HG03469 (cell line): ENCODE results near the gene VDAC1.
"Not testable (repeated sequence)": the region's sequence is repeated elsewhere in the genome, so short reads cannot be mapped to it uniquely, and the experiment has no call there.

Experiments used
- ATAC-seq: cut with Tn5 transposase; IDR thresholded peaks from one replicate; pipeline ENCODE4 v1.9.1; 2021; ENCODE audit warnings: mild to moderate bottlenecking, moderate library complexity, moderate number of reproducible peaks; ENCODE audit not compliant: unreplicated experiment

Gene VDAC1

DNA sequence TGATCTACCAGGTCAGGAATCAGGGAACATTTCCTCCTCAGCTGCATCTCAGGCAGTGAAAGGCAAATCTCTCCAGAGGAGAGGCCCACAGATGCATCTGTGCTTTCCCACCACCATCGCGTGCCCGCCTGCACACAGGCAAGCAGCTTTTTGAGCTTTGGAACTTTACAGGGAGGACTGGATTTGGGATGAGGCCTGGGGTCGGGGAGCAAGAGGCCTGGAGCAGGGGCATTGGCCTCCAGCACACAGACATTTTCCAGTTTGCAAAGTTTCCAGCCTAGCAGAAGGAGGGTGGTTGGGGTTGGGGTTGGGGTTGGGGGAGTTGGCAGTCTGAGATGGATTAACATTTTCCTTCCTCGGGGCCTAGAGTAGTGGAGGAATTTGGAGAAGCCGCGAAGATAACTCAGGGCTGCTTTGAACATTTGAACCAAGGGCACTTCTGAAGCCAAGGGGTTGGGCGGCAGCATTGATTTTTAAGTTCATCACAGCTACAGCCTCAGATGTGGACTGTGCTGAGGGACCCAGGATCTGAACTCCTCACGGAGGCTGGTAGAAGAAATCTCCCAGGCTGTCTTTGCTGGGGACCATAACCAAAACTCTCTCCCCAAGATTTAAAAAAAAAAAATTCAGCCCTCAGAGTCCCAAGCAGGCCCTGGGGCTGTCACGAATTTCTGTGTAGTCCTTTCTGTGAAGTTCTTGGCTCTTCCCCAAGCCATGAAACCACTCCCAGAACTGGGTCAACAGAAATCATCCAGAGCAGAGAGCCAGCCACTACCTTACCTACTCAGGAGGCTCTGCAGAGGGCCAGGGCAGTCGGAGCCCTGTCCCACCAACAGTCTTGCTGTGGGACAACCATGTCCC is 61.9 kb downstream of the VDAC1 start:
- ATAC-seq: no peak

DNA sequence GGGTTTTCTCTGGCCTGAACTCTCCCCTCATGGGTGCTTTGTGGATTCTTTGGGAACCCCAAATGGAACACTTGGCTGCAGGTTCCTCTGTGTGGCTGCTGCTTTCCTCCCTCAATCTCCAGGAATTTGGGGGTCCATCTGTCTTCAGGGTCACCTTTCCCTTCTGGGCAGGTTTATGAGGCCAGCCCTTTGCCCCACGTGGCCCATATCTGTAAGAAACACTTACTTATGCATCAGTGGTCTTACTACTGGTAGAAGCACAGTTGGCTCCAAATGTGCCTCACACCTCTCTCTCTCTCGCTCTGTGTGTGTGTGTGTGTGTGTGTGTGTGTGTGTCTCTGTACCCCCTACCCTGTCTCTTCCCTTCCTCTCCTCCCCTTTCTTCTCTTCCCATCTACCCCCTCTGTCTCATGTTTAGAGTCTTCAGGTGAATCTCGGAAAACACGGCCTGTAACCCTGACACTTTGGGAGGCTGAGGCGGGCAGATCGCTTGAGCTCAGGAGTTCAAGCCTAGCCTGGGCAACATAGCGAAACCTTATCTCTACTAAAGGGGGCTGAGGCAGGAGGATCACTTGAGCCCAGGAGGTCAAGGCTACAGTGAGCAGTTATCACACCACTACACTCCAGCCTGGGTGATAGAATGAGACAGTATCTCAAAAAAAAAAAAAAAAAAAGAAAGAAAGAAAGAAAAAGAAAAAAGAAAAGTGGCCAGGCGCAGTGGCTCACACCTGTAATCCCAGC is 63.1 kb downstream of the VDAC1 start:
- ATAC-seq: no peak

DNA sequence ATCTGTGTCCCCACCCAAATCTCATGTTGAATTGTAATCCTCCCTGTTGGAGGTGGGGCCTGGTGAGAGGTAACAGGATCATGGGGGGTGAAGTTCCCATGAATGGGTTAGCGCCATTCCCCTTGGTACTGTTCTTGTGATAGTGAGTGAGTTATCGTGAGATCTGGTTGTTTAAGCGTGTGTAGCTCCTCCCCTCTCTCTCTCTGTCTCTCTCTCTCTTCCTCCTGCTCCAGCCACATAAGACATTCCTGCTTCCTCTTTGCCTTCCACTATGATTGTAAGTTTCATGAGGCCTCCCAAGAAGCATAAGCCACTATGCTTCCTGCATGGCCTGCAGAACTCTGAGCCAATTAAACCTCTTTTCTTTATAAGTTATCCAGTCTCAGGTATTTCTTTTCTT is 65.1 kb downstream of the VDAC1 start:
- ATAC-seq: no peak

DNA sequence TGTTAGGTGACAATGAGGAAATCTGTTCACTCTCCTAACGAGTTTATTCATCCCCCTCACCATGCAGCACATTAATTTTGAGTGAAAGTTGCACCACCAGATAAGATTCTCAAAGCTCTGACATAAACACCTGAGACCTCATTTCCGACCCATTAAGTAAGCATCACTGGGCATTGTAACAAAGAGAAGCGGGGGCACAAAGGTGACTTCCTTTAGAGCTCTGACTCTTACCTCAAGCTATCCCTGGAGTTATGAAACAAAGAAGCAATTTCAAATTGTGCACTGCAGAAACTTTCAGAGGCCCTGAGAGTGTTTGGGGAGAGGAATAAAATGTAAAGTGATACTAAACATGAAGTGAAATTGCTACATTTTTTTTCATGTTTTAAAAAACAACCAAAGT is 65.8 kb downstream of the VDAC1 start:
- ATAC-seq: no peak

DNA sequence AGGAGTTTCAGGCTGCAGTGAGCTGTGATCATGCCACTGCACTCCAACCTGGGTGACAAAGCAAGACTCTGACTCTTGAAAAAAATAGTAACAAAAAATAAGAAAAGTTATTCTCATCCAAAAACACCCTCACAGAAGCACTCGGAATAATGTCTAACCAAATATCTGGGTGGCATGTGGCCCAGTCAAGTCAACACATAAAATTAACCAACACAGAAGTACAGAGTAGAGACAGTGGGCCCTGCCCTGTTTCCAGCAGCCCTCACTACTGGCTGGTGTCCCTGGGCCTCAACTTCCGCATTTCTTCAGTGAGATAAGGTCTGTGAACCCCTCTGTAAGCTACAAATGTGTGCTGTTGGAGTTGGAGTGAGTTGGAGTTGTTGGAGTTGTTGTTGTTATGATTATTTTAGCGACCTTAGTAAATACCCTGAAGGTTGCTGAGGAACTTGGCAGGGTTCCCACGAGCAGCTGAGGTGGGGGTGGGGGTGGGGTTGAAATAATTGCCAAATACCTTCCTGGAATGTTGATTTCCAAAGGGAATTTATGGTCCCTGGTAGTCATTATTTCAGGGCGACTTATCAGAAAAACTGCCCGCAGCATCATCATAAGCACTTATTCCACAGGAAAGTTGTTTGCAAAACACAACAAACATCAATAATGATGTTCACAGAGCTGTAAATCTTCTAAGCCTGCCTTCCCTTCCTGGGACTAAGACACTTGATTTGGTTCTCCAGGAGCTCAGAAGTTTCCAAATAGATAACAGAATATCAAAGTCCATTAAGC is 66.5 kb downstream of the VDAC1 start:
- no peak for ATAC-seq

DNA sequence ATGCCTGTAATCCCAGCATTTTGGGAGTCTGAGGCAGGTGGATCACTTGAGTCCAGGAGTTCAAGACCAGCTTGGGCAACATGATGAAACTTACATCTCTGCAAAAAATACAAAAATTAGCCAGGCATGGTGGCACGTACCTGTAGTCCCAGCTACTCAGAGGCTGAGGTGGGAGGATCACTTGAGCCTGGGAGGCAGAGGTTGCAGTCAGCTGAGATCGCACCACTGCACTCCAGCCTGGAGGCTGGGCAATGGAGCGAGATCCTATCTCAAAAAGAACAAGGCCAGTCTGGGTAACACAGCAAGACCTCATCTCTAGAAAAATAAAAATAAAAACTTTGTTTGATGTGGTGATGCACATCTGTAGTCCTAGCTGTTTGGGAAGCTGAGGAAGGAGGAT is 67.1 kb downstream of the VDAC1 start:
- not testable (repeated sequence) for ATAC-seq

DNA sequence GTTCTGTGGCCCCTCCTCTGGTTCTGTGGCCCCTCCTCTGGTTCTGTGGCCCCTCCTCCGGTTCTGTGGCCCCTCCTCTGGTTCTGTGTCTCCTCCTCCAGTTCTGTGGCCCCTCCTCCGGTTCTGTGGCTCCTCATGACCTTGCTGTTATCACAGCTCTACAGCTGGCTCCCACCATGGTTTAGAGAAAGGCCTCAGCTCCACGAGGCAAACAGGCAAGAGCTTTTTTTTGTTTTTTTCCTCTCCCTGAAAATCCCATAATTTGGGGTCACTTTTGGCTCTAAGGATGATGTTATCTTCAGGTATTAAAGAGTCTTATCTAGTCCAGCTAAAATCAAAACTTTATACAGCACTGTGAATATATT is 68.1 kb downstream of the VDAC1 start:
- no peak for ATAC-seq

DNA sequence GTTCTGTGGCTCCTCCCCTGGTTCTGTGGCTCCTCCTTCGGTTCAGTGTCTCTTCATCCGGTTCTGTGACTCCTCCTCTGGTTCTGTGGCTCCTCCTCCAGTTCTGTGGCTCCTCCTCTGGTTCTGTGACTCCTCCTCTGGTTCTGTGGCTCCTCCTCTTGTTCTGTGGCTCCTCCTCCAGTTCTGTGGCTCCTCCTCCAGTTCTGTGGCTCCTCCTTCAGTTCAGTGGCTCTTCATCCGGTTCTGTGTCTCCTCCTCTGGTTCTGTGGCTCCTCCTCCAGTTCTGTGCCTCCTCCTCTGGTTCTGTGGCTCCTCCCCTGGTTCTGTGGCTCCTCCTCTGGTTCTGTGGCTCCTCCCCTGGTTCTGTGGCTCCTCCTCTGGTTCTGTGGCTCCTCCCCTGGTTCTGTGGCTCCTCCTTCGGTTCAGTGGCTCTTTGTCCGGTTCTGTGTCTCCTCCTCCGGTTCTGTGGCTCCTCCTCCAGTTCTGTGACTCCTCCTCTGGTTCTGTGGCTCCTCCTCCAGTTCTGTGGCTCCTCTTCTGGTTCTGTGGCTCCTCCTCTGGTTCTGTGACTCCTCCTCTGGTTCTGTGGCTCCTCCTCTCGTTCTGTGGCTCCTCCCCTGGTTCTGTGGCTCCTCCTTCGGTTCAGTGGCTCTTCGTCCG is 68.7 kb downstream of the VDAC1 start:
- not testable (repeated sequence) for ATAC-seq

DNA sequence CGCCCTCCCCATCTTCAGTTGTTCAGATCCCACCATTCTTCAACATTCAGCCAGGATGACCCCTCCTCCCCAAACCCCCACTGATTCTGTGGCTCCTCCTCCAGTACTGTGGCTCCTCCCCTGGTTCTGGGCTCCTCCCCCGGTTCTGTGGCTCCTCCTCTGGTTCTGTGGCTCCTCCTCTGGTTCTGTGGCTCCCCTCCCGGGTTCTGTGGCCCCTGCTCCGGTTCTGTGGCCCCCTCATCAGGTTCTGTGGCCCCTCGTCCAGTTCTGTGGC is 69.2 kb downstream of the VDAC1 start:
- ATAC-seq: no peak

DNA sequence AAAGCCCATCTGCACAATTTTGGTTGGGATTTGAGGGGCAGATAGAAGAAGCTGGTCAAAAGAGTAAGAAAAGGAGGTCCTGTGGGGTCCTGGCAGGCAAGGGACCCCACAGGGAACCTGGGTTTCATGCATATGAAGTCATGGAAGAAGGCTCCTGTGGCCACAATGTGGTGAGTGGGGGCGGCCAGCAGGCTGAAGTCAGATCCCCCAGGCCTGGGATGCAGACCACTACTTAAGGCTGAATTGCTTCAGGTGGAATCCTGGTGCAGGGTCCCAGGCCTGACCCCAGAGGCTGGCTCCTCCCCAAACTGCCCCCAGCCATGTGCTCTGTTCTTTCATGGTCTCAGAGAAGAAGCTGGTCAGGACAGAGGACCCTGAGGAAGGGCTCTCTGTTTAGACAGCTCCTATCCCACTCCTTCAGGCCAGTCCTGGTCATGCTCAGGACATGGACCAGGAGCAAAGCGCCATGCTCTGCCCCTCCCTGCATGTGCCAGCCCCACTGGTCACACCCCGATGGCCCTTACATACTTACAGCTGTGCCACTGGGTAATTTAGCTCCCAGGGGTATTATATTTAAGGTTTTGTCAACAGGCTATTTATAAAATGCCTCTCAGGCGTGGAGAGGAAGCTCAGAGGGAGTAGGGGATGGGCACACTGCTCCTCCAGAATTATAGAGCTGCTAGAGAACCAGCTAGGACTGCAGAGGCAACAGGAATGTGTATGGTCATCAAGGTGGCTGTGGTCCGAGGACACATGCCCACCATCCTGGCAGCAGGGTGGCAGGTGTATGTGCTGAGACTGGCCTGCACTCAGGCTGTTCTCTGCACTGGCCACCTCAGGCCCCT is 69.7 kb downstream of the VDAC1 start:
- no peak for ATAC-seq

DNA sequence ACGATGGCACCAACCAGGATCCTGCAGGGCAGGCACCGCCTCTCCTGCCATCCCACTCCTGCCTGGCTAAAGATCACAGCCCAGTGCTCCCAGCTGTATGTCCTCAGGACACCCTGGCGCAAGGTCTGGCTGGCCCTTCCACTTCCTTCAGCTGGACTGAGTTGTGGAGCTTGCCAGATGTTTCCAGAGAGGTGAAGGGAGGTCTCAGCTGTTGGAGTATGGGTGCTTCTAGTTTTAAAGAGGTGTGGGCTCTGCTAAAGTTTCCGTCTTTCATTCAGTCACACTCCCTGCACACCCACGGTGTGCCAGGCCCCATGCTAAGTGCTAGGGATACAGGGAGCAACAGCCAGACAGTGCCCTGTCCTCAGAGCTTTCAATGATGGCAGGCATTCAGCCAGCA is 70.5 kb downstream of the VDAC1 start:
- ATAC-seq: no peak

DNA sequence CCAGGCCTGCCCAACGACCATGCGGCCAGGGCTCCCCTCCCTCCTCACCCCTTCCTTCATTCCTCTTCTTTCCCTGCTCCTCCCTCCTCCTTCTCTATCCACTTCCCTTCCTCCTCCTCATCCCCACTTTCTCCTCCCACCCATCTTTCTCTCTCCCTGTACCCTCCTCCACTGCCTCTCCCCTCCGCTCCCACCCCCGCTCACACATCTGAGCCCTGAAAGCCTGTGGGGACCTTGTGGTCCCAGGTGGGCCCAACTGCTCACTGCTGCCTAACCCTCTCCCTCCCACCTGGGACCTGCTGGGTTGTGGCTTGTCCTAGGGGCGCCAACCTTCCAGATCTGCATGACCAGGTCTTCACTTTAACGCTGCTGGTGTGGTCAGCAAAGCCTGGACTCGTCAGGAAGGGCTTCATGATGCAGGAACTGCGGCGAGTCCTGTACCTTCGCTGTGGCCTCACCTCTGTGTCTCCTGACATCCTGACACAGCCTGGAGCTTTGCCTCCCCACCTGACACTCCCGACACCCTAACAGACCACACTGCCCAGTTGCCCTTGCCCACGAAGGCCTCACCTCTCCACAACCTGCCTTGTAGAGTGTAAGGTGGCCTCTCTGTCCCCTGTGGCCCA is 71.0 kb downstream of the VDAC1 start:
- ATAC-seq: no peak

DNA sequence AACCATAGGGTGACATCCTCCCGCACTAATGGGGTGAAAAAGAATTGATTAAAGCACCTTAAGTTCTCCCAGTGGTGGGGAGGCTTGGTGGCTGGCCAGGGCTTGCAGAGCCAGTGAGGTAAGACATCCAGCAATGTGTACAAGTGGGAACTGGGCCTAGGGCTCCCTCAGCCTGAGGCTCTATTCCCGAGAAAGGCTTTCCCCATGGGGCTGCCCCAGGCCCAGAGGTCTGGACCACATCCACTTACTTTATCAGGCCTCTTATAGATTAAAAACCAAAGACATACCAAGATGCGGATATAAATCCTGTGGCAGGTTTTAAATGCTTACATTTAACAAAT is 71.6 kb downstream of the VDAC1 start:
- no peak for ATAC-seq

DNA sequence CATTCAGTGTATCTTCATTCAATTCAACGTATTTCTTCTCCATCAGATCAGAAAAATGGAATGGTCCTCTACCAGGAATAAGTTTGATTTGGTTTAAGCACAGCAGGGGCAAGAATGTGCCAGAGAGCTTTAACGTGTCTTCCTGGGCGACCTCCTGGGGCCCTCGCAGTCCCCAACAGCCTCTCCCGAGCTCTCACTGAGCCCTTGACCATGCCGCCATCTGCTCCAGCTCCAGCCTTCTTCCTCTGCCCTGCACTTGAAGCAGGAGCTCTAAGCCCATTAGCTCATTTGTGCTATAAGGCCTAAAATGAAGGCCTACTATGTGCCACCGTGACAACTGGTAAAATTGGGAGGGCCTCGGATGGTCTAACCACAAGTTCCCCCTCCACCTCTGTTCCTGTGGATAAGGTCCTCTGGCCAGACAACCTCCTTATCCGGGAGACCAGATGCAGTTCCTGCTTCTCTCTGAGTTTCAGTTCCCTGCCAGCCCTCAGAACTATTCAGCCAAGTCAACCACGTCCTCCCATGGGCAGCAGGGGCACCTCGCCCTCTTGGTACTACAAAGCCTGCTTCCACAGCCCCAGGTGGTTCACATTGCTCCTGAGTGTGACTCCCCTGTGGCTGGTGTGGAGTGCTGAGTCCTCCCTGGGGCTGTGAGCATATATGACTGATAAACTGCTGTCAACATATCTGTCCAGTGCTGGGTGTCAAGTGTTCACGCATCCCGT is 72.2 kb downstream of the VDAC1 start:
- no peak for ATAC-seq

DNA sequence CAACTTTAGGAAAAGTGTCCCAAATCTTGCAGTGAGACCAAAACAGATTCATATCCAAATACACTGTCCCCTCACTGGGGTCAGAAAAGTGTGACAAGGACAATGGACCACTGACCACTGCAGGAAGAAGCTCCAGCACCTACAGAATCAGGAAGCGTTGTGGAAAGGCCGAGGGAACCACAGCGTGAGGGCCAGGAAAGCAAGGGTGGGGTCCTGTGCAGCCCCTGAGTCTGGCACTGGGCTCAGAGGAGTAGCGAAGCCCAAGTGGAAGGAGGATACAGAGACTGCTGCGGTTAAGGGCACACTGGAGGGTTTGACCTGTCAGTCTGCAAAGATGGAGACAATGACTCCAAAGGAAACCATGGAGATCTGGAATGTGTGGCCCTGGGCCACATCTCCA is 73.2 kb downstream of the VDAC1 start:
- ATAC-seq: no peak

DNA sequence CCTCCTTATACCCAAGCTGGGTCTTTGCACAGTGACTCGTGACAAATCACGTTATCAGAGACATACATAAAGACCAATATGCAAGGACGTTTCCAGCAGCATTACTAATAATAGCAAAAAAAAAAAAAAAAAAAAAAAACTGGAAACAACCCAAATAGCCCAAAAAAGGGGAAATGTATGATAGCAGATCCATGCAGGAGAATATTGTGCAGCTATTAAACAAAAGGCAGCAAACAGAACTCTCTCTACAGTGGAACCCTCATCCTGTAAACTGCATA is 74.0 kb downstream of the VDAC1 start:
- ATAC-seq: no peak

DNA sequence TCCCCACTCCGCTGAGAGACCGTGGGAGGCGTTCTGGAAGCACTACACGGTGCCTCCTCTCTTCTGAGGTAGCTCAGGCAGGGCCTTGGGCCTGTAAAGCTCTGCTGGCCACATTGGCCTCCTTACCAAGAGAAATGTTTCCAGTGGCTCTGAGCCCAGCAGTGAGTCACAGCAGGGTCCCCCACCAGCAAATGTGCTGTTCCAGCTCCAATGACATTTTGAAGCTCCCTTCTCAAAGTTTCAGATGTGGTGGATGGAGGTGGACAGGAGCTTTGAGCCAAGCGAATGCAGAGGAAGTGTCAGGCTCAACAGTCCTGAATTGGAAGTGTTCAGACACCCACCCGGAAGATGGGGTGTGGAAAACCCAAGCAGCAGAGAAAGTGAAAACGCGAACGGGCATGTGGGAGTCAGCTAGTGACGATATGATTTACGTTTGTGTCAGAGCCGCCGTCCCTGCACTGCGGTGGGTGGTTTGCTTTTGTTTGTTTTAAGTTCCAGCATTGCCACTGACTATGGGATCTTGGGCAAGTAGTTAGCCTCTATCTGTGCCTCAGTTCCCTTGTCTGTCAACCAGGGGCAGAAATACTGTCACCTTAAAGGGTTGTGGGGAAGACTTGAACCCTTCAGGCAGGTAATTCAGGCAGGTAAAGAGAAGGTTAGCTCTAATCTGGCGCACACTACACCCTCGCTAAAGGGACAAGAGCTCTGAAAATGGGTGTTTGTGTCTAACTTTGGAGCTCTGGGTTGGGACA is 74.5 kb downstream of the VDAC1 start:
- ATAC-seq: no peak

DNA sequence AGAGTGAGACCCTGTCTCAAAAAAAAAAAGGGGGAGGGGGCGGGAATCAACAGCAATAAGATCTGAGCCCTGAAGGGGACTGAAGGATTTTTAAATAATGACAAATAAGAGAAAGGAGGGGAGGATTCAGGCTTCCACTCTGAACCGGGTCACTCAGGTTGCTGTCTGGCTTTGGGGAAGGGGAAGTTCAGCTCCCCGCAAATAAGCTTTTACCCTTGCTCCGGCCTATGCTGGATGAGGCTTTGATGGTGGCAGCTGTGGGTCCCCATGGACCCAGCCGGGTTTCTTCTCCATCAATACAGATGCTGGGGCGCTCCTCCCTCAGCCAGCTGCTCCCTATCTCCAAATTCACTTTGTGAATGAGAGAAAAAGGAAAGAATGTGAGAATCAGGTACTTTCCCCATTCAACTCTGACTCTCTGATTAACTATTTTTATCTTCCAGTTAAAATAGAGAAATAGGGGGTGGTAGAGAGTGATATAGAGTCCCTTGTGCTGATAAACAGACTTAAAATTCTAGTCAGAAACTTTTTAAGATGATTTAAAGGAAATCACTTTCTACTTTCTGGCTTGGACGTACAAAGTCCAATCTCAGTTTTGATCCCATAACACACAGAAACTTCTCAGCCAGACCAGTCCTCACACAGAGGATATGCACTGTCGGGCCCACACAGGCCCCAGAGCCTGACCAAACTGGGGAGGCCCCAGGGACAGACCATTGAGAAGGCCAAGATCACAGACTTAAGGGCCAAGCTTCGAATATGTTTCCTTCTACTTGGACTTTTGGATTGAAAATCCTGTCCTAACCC is 76.0 kb downstream of the VDAC1 start:
- ATAC-seq: no peak
